Adrenal gland (tissue), 5 donors: ENCODE data around the gene AUTS2.

Source experiments
- POLR2A ChIP-seq, 2 donors: fragments of 450-650 bp; IDR thresholded peaks; one replicate each; pipeline ENCODE4 v1.6.1; 2017; ENCODE audit warnings: antibody characterized with exemption in 2 of 2, mild to moderate bottlenecking in 2 of 2, moderate library complexity in 1 of 2
- TF ChIP-seq, protein P1 (sequence below), 6 experiments: fragments of 450-650 bp in 4 of 6; fragments of 200-600 bp in 2 of 6; sonication (generic) in 1 of 6; IDR thresholded peaks; 1 replicate in 5 of 6; 2 replicates in 1 of 6; pipeline versions ENCODE4 v1.5.1 to v1.8.0; 2016 to 2021; ENCODE audit warnings: antibody characterized with exemption in 6 of 6, mild to moderate bottlenecking in 2 of 6, moderate library complexity in 1 of 6
- donor health status: DM: no; HTN: no; CAD: no.

GRCh38 chr7:69871886-69872569 lies 273.8 kb downstream of the AUTS2 start:
- TF ChIP-seq, protein P1, sequence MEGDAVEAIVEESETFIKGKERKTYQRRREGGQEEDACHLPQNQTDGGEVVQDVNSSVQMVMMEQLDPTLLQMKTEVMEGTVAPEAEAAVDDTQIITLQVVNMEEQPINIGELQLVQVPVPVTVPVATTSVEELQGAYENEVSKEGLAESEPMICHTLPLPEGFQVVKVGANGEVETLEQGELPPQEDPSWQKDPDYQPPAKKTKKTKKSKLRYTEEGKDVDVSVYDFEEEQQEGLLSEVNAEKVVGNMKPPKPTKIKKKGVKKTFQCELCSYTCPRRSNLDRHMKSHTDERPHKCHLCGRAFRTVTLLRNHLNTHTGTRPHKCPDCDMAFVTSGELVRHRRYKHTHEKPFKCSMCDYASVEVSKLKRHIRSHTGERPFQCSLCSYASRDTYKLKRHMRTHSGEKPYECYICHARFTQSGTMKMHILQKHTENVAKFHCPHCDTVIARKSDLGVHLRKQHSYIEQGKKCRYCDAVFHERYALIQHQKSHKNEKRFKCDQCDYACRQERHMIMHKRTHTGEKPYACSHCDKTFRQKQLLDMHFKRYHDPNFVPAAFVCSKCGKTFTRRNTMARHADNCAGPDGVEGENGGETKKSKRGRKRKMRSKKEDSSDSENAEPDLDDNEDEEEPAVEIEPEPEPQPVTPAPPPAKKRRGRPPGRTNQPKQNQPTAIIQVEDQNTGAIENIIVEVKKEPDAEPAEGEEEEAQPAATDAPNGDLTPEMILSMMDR (IDR thresholded peaks at IDR 0.05) = no peak
- TF ChIP-seq POLR2A (IDR thresholded peaks at IDR 0.05) = no peak
